Measurements from ENCODE around the gene FAM78B. TPM values are rescaled to one million over a fixed set of nuclear protein-coding genes. Genes with fewer than 3 reads are reported as not detected.

FAM78B gene
- total RNA-seq, 1 experiment from 2014 or later: 1.1 TPM

GRCh38 chr1:166079276-166079675 is 87.5 kb downstream of the FAM78B start:
- no peak for DNase-seq (ENCODE audit: unreplicated experiment)
- Mint-ChIP-seq H3K27me3 (ENCODE audit: insufficient read depth, unreplicated experiment) (no peaks in the 10 kb centered on the region), H3K4me1 (ENCODE audit: insufficient read depth, unreplicated experiment) (no peaks in the 10 kb centered on the region), H3K4me3 (ENCODE audit: unreplicated experiment) (no peak overlapping the region), H3K9me3 (ENCODE audit: unreplicated experiment) (peaks cover 11% of the 10 kb centered on the region), H3K36me3 (ENCODE audit: insufficient read depth, unreplicated experiment) (no peaks in the 10 kb centered on the region), H3K27ac (ENCODE audit: low read depth, unreplicated experiment) (no peak overlapping the region)
- BruUV-seq (replicated peaks): no TSS peak
- no peak for TF ChIP-seq CTCF (IDR thresholded peaks at IDR 0.05; ENCODE audit: unreplicated experiment)
- CTCF ChIA-PET: interaction anchor here (0.5 to 1.0 kb wide), 2 partner anchors 151 to 736 kb away, joined by 3 to 4 read pairs; no protein-coding TSS in a partner anchor
- POLR2A ChIA-PET: interaction anchor here (0.6 kb wide), 1 partner anchor 163 kb away, joined by 3 read pairs; no protein-coding TSS in a partner anchor
- intact Hi-C loops (cut with micrococcal nuclease): no loop called here

GRCh38 chr1:166073489-166073888 is 93.3 kb downstream of the FAM78B start:
- H3K9me3 Mint-ChIP-seq (ENCODE audit: unreplicated experiment): no peaks in the 10 kb centered on the region
- ChIA-PET POLR2A (no interaction called here), CTCF (no interaction called here)
- no peak overlapping the region for H3K27ac Mint-ChIP-seq (ENCODE audit: low read depth, unreplicated experiment)
- H3K27me3 Mint-ChIP-seq (ENCODE audit: insufficient read depth, unreplicated experiment): no peaks in the 10 kb centered on the region
- intact Hi-C loops (cut with micrococcal nuclease): no loop called here
- H3K4me1 Mint-ChIP-seq (ENCODE audit: insufficient read depth, unreplicated experiment): no peaks in the 10 kb centered on the region
- no peaks in the 10 kb centered on the region for H3K36me3 Mint-ChIP-seq (ENCODE audit: insufficient read depth, unreplicated experiment)
- no peak overlapping the region for H3K4me3 Mint-ChIP-seq (ENCODE audit: unreplicated experiment)
- TF ChIP-seq CTCF (IDR thresholded peaks at IDR 0.05; ENCODE audit: unreplicated experiment): no peak
- no TSS peak for BruUV-seq (replicated peaks)
- no peak for DNase-seq (ENCODE audit: unreplicated experiment)

GRCh38 chr1:166069390-166069789 is 97.4 kb downstream of the FAM78B start:
- intact Hi-C loops (cut with micrococcal nuclease): no loop called here
- no peaks in the 10 kb centered on the region for H3K4me1 Mint-ChIP-seq (ENCODE audit: insufficient read depth, unreplicated experiment)
- CTCF ChIA-PET: interaction anchor here (0.8 kb wide), 1 partner anchor 24 kb away, joined by 6 read pairs; no protein-coding TSS in a partner anchor

GRCh38 chr1:166066107-166066506 is 100.7 kb downstream of the FAM78B start:
- ChIA-PET POLR2A (no interaction called here), CTCF (no interaction called here)
- no peaks in the 10 kb centered on the region for H3K4me1 Mint-ChIP-seq (ENCODE audit: insufficient read depth, unreplicated experiment)
- no peak overlapping the region for H3K4me3 Mint-ChIP-seq (ENCODE audit: unreplicated experiment)
- no peak for DNase-seq (ENCODE audit: unreplicated experiment)
- intact Hi-C loops (cut with micrococcal nuclease): no loop called here
- TF ChIP-seq CTCF (IDR thresholded peaks at IDR 0.05; ENCODE audit: unreplicated experiment): no peak
- no TSS peak for BruUV-seq (replicated peaks)
- no peak overlapping the region for H3K27ac Mint-ChIP-seq (ENCODE audit: low read depth, unreplicated experiment)
- H3K36me3 Mint-ChIP-seq (ENCODE audit: insufficient read depth, unreplicated experiment): no peaks in the 10 kb centered on the region
- no peaks in the 10 kb centered on the region for H3K9me3 Mint-ChIP-seq (ENCODE audit: unreplicated experiment)
- H3K27me3 Mint-ChIP-seq (ENCODE audit: insufficient read depth, unreplicated experiment): no peaks in the 10 kb centered on the region

More at GRCh38 chr1:166069390-166069789, 97.4 kb downstream of the FAM78B start:
- POLR2A ChIA-PET: no interaction called here
- Mint-ChIP-seq H3K36me3 (ENCODE audit: insufficient read depth, unreplicated experiment) (no peaks in the 10 kb centered on the region), H3K4me3 (ENCODE audit: unreplicated experiment) (no peak overlapping the region), H3K9me3 (ENCODE audit: unreplicated experiment) (no peaks in the 10 kb centered on the region), H3K27ac (ENCODE audit: low read depth, unreplicated experiment) (no peak overlapping the region), H3K27me3 (ENCODE audit: insufficient read depth, unreplicated experiment) (no peaks in the 10 kb centered on the region)
- peak; percentile 65 for DNase-seq (ENCODE audit: unreplicated experiment)
- no TSS peak for BruUV-seq (replicated peaks)
- TF ChIP-seq CTCF (IDR thresholded peaks at IDR 0.05; ENCODE audit: unreplicated experiment): no peak
